ENCODE results near the gene MAPK1.
A peak's percentile ranks its signal among the peaks of the same experiment; 100 is the strongest.
"Not testable (repeated sequence)": the region's sequence is repeated elsewhere in the genome, so short reads cannot be mapped to it uniquely, and the experiment has no call there.

MAPK1 gene

DNA sequence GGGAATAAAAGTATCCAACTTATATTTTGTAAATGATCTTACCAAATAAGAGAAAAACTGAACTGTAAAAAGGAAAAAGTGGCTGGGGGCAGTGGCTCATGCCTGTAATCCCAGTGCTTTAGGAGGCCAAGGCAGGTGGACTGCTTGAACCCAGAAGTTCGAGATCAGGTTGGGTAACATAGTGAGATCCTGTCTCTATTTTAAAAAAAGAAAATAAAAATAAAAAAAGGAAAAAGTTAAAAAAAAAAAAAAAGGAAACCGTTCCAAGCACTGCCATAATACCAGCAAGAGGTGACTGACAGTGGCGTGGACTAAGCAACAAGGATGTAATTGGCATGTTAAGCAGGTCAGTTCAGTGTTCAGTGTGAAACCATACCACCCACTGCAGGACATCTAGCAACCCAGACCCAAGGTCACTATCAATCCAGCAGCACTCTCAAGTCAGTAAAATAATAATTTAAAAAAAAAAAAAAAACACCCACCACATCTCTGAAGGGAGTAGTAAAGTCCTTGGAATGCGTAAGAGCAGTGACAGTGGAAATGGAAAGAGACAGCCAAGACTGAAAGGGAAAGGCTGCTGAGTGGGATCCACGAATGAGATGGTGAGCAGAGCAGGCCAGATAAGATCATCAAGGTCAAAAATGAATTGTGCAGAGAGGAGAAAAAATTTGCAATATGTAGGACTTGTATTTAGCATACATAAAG lies 43.6 kb downstream of the MAPK1 start:
- no peak overlapping the region for H3K4me3 ChIP-seq (ENCODE audit: low read depth, low read length)
- in situ Hi-C loops (cut with HindIII; ENCODE audit: low sequenced_read_pairs): no loop called here
- no peak for TF ChIP-seq CTCF (IDR thresholded peaks at IDR 0.05; ENCODE audit: low read depth, low read length, missing control alignments)
- no peak for DNase-seq (ENCODE audit: low read depth)

- no peak for DNase-seq (ENCODE audit: low read depth)
- H3K4me3 ChIP-seq (ENCODE audit: low read depth, low read length): no peak overlapping the region
- no peak for TF ChIP-seq CTCF (IDR thresholded peaks at IDR 0.05; ENCODE audit: low read depth, low read length, missing control alignments)
- in situ Hi-C loops (cut with HindIII; ENCODE audit: low sequenced_read_pairs): no loop called here
These were observed 48.2 kb downstream of the MAPK1 start for GRCh38 chr22:21819183-21819770.

DNA sequence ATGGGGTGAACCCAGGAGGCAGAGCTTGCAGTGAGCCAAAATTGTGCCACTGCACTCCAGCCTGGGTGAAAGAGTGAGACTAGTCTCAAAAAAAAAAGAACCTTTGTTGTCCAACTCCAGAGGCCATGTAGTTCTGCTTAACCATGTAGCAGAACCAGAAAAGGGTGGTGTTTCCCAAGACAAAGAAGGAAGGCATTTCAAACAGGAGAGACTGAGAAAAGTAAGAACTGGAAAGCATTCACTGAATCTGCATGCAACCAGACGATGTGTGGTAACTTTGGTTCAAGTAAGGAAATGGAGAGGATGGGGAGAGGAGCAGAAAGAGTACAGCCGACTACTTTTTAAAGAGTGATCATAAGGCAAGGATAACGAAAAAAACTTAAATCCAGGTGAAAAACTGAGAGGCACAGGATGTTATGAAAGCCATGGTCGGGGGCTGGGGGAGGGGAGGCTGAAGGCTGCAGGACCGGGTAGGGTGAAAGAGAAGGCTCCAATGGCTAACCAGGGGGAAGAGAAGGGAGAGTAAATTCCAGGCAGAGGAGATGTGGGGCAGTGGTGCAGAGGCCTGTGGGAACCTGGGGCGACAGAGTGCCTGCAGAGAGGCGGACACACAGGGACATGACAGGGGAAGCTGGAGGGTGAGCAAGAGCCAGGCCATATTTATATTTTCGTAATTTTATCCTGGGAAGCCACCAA lies 48.8 kb downstream of the MAPK1 start:
- in situ Hi-C loops (cut with HindIII; ENCODE audit: low sequenced_read_pairs): no loop called here
- H3K4me3 ChIP-seq (ENCODE audit: low read depth, low read length): no peak overlapping the region
- TF ChIP-seq CTCF (IDR thresholded peaks at IDR 0.05; ENCODE audit: low read depth, low read length, missing control alignments): no peak
- no peak for DNase-seq (ENCODE audit: low read depth)

DNA sequence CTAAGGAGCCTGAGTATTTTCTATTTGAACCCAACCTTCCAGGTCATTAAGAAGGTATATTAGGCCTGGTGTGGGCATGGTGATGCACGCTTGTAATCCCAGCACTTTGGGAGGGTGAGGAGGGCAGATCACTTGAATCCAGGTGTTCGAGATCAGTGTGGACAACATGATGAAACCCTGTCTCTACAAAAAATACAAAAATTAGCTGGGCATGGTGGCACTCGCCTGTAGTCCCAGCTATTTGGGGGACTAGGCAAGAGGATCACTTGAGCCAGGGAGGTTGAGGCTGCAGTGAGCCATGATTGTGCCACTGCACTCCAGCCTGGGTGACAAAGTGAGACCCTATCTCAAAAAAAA lies 50.0 kb downstream of the MAPK1 start:
- in situ Hi-C loops (cut with HindIII; ENCODE audit: low sequenced_read_pairs); DNase-seq (ENCODE audit: low read depth); H3K4me3 ChIP-seq (ENCODE audit: low read depth, low read length): not testable (repeated sequence)

DNA sequence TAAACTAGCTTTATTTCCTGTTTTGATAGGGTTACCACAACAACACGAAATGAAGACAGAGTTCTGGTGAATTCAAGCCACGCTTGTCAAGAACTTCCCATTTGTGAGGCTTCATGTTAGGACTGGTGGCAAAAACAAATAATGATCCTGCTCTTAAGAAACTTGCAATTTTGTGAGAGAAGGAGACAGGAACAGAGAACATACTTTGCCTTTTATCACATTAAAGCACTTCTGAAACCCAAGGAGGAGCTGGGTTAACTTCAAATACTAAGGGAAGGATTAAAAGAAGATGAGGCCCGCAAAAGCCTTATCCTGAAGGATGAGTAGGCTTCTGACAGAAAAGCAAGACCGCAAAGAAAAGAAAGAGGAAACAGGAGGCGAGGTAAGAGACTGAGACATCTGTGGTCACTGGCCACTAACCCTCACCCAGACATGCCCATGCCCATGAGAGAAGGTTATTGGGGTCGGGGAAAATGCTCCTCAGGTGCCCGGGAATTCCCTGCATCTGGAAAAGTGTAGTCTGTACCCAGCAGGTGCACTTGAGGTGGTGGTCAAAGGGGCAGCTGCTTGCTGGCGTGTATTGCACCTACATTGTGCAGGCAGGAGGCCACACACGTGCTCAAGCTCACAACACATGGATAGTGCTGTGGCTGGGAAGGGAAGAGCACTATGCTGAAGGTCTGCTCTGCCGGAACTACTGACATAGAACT lies 50.5 kb downstream of the MAPK1 start:
- TF ChIP-seq CTCF (IDR thresholded peaks at IDR 0.05; ENCODE audit: low read depth, low read length, missing control alignments): no peak
- H3K4me3 ChIP-seq (ENCODE audit: low read depth, low read length): no peak overlapping the region
- in situ Hi-C loops (cut with HindIII; ENCODE audit: low sequenced_read_pairs): no loop called here
- peak; percentile 86 for DNase-seq (ENCODE audit: low read depth)

- in situ Hi-C loops (cut with HindIII; ENCODE audit: low sequenced_read_pairs): no loop called here
- TF ChIP-seq CTCF (IDR thresholded peaks at IDR 0.05; ENCODE audit: low read depth, low read length, missing control alignments): no peak
- H3K4me3 ChIP-seq (ENCODE audit: low read depth, low read length): no peak overlapping the region
- no peak for DNase-seq (ENCODE audit: low read depth)
These were observed 51.0 kb downstream of the MAPK1 start for GRCh38 chr22:21816472-21816786.

DNA sequence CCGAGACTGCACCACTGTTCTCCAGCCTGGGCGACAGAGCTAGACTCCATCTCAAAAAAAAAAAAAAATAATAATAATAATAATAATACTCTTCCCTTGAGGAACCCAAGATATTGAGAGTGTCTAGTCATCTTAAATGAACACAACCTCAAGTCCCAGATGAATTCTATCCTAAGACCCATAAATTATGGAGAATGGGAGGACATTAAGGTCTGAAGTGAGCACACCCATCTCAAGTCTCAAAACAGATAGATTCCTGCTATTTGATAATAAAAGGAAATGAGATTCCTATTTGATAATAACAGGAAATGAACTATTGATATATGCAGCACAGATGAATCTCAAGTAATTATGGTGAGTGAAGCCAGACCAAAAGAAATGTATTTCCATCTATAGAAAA lies 51.5 kb downstream of the MAPK1 start:
- no peak overlapping the region for H3K4me3 ChIP-seq (ENCODE audit: low read depth, low read length)
- no peak for DNase-seq (ENCODE audit: low read depth)
- TF ChIP-seq CTCF (IDR thresholded peaks at IDR 0.05; ENCODE audit: low read depth, low read length, missing control alignments): no peak
- in situ Hi-C loops (cut with HindIII; ENCODE audit: low sequenced_read_pairs): no loop called here

Measured in astrocyte of the cerebellum (primary cell).